Measurements from ENCODE around the gene MAGEE1. TPM values are rescaled to one million over a fixed set of nuclear protein-coding genes. Genes with fewer than 3 reads are reported as not detected.

The MAGEE1 gene
- total and polyA plus RNA-seq, 5 experiments from 2014 or later, result 3.7 to 11.8 (median 5.1) TPM

DNA sequence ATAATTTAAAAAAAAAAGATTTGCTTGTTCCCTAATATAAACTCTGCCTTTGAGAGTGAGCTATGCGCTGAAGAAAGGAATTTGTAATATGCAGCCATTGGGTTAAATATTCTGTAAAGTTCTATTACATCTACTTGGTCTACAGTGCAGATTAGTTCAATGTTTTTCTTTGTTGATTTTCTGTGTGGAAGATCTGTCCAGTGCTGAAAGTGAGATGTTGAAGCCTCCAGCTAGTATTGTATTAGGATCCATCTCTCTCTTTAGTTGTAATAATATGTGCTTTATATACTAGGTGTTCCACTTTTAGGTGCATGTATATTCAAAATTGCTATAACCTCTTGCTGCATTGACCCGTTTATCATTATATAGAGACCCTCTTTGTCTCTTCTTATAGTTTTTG, 49.8 kb downstream of the MAGEE1 start:
- ATAC-seq (no peak), DNase-seq (no peak)
- Mint-ChIP-seq H3K27me3 (no peaks in the 10 kb centered on the region), H3K27ac (no peak overlapping the region), H3K4me3 (no peak overlapping the region), H3K36me3 (peaks cover 0 to 6% (median 2%) of the 10 kb centered on the region in 3 donors), H3K9me3 (peaks cover 0 to 60% (median 14%) of the 10 kb centered on the region in 9 donors), H3K4me1 (no peaks in the 10 kb centered on the region)
- POLR2A ChIA-PET, result no interaction called here
